ENCODE measurements around the gene ELOVL1.

- no peak for TF ChIP-seq LEF1 (IDR thresholded peaks at IDR 0.05; ENCODE audit: borderline replicate concordance)
- TF ChIP-seq NFRKB (IDR thresholded peaks at IDR 0.05) = no peak
- no peak for TF ChIP-seq FOXM1 (IDR thresholded peaks at IDR 0.05; ENCODE audit: borderline replicate concordance)
- TF ChIP-seq ELF4 (IDR thresholded peaks at IDR 0.05) = no peak
- no peak for TF ChIP-seq TARDBP (IDR thresholded peaks at IDR 0.05)
- no peak for TF ChIP-seq L3MBTL2 (conservative IDR thresholded peaks at IDR 0.05)
- no peak for TF ChIP-seq SP1 (IDR thresholded peaks at IDR 0.05)
- TF ChIP-seq SUZ12 (IDR thresholded peaks at IDR 0.05) = no peak
- no peak for TF ChIP-seq ZNF384 (IDR thresholded peaks at IDR 0.05)
- TF ChIP-seq FOXA1 (IDR thresholded peaks at IDR 0.05) = no peak
- no peak for TF ChIP-seq HDGF (IDR thresholded peaks at IDR 0.05; ENCODE audit: borderline replicate concordance)
- TF ChIP-seq, protein P1, sequence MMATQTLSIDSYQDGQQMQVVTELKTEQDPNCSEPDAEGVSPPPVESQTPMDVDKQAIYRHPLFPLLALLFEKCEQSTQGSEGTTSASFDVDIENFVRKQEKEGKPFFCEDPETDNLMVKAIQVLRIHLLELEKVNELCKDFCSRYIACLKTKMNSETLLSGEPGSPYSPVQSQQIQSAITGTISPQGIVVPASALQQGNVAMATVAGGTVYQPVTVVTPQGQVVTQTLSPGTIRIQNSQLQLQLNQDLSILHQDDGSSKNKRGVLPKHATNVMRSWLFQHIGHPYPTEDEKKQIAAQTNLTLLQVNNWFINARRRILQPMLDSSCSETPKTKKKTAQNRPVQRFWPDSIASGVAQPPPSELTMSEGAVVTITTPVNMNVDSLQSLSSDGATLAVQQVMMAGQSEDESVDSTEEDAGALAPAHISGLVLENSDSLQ (IDR thresholded peaks at IDR 0.05) = no peak
Observed at GRCh38 chr1:43350976-43351375, 16.8 kb downstream of the ELOVL1 start.
